Tongue (tissue), 2 donors: ENCODE measurements around the gene MYORG. TPM values are rescaled to one million over a fixed set of nuclear protein-coding genes. Genes with fewer than 3 reads are reported as not detected.
A peak's percentile ranks its signal among the peaks of the same experiment; 100 is the strongest.

Source experiments
- DNase-seq: peaks from one replicate; pipeline ENCODE4 v3.0.0-alpha.2; 2015
- total RNA-seq: library from RNA; depleted of rRNA; stranded (reverse); fragments of >200 nt; gene quantifications from one replicate; pipeline ENCODE4 v1.2.3, GENCODE V29; 2014

The MYORG gene
- 25.2 TPM for total RNA-seq

- DNase-seq, result peak; percentile 95
Measured at GRCh38 chr9:34376596-34377403, at the start of gene MYORG. Gene MYORG (minus strand): TSS chr9:34376898. CDS start chr9:34372943, 3,955 bp downstream.

- DNase-seq, result no peak
Measured at GRCh38 chr9:34419716-34420504, 43.2 kb upstream of the MYORG start.

GRCh38 chr9:34417734-34418133 lies 41.0 kb upstream of the MYORG start:
- no peak for DNase-seq

- peak; percentile 88 for DNase-seq
Measured at GRCh38 chr9:34413231-34413852, 36.6 kb upstream of the MYORG start.

GRCh38 chr9:34412336-34412735 lies 35.6 kb upstream of the MYORG start:
- DNase-seq, result no peak

GRCh38 chr9:34409154-34409553 lies 32.5 kb upstream of the MYORG start:
- no peak for DNase-seq

GRCh38 chr9:34408173-34408572 lies 31.5 kb upstream of the MYORG start:
- DNase-seq, result no peak

GRCh38 chr9:34406219-34406618 lies 29.5 kb upstream of the MYORG start:
- DNase-seq, result no peak

GRCh38 chr9:34405719-34406118 lies 29.0 kb upstream of the MYORG start:
- no peak for DNase-seq

GRCh38 chr9:34403554-34404380 lies 27.1 kb upstream of the MYORG start:
- DNase-seq, result peak; percentile 82

- no peak for DNase-seq
Measured at GRCh38 chr9:34400686-34401602, 24.2 kb upstream of the MYORG start.

GRCh38 chr9:34400275-34400674 lies 23.6 kb upstream of the MYORG start:
- DNase-seq, result no peak

- DNase-seq, result no peak
Measured at GRCh38 chr9:34399729-34400128, 23.0 kb upstream of the MYORG start.

- no peak for DNase-seq
Measured at GRCh38 chr9:34398875-34399274, 22.2 kb upstream of the MYORG start.

GRCh38 chr9:34396276-34397214 lies 19.8 kb upstream of the MYORG start:
- DNase-seq, result no peak

- no peak for DNase-seq
Measured at GRCh38 chr9:34392511-34392910, 15.8 kb upstream of the MYORG start.

GRCh38 chr9:34387239-34387638 lies 10.5 kb upstream of the MYORG start:
- no peak for DNase-seq

GRCh38 chr9:34386656-34387055 lies 10.0 kb upstream of the MYORG start:
- DNase-seq, result no peak

GRCh38 chr9:34385561-34386230 lies 9.0 kb upstream of the MYORG start:
- no peak for DNase-seq
